HepG2 (cell line): ENCODE data around the gene CDK10. TPM values are rescaled to one million over a fixed set of nuclear protein-coding genes. Genes with fewer than 3 reads are reported as not detected.

Experiments used
- CC2D1A ChIP-seq: sonication (generic); formaldehyde crosslinking; IDR thresholded peaks from 2 replicates; pipeline ENCODE4 v1.8.1; 2023; ENCODE audit warnings: mild to moderate bottlenecking, missing genetic modification reagents
- CSRNP1 ChIP-seq: sonication (generic); formaldehyde crosslinking; IDR thresholded peaks from 2 replicates; pipeline ENCODE4 v1.8.1; 2023; ENCODE audit warnings: mild to moderate bottlenecking, missing genetic modification reagents
- DMAP1 ChIP-seq: IDR thresholded peaks from 2 replicates; pipeline ENCODE4 v1.6.1; 2016
- DNMT3B ChIP-seq: conservative IDR thresholded peaks from 2 replicates; pipeline ENCODE4 v1.6.1; 2016; ENCODE audit warnings: missing biosample characterization, control low read depth
- FOXK2 ChIP-seq: fragments of 450-650 bp; IDR thresholded peaks from 2 replicates; pipeline ENCODE4 v1.6.1; 2016
- HOXA9 ChIP-seq: sonication (generic); formaldehyde crosslinking; IDR thresholded peaks from 2 replicates; pipeline ENCODE4 v1.8.1; 2022; ENCODE audit warnings: missing genetic modification reagents, mild to moderate bottlenecking, moderate library complexity, borderline replicate concordance
- MLX ChIP-seq: IDR thresholded peaks from 2 replicates; pipeline ENCODE4 v1.6.1; 2016
- SNAPC2 ChIP-seq: sonication (generic); formaldehyde crosslinking; IDR thresholded peaks from 2 replicates; pipeline ENCODE4 v1.8.1; 2022; ENCODE audit warnings: mild to moderate bottlenecking, missing genetic modification reagents
- SOX5 ChIP-seq: IDR thresholded peaks from 2 replicates; pipeline ENCODE4 v1.6.1; 2016; ENCODE audit warnings: borderline replicate concordance
- TAF15 ChIP-seq: fragments of 200-400 bp; formaldehyde crosslinking; IDR thresholded peaks from one replicate; pipeline ENCODE4 v1.6.1; 2018; ENCODE audit warnings: mild to moderate bottlenecking, low read depth, low read length; ENCODE audit not compliant: poor library complexity, severe bottlenecking
- TFDP2 ChIP-seq: sonication (generic); formaldehyde crosslinking; IDR thresholded peaks from 2 replicates; pipeline ENCODE4 v1.4.0; 2020; ENCODE audit warnings: missing genetic modification reagents
- TGIF2 ChIP-seq: IDR thresholded peaks from 2 replicates; pipeline ENCODE4 v1.6.1; 2016; ENCODE audit warnings: control low read depth, missing compliant biosample characterization
- U2AF1 ChIP-seq: fragments of 200-400 bp; formaldehyde crosslinking; optimal IDR thresholded peaks from 2 replicates; pipeline ENCODE3; 2017; ENCODE audit warnings: mild to moderate bottlenecking, low read depth, low read length
- ZBTB26 ChIP-seq: IDR thresholded peaks from 2 replicates; pipeline ENCODE4 v1.6.1; 2016; ENCODE audit warnings: missing compliant biosample characterization, missing genetic modification reagents, borderline replicate concordance
- ZC3H13 ChIP-seq: sonication (generic); formaldehyde crosslinking; IDR thresholded peaks from 2 replicates; pipeline ENCODE4 v1.8.1; 2023; ENCODE audit warnings: mild to moderate bottlenecking, missing genetic modification reagents, moderate library complexity
- ZC3H4 ChIP-seq: sonication (generic); formaldehyde crosslinking; IDR thresholded peaks from 2 replicates; pipeline ENCODE4 v1.4.0; 2020; ENCODE audit warnings: missing genetic modification reagents, borderline replicate concordance
- ZFP37 ChIP-seq: sonication (generic); formaldehyde crosslinking; IDR thresholded peaks from 2 replicates; pipeline ENCODE4 v1.4.0; 2020; ENCODE audit warnings: missing genetic modification reagents, borderline replicate concordance
- ZMAT5 ChIP-seq: sonication (generic); formaldehyde crosslinking; IDR thresholded peaks from 2 replicates; pipeline ENCODE4 v1.5.0; 2020; ENCODE audit warnings: mild to moderate bottlenecking, low read depth, missing genetic modification reagents, borderline replicate concordance
- ZNF292 ChIP-seq: sonication (generic); formaldehyde crosslinking; IDR thresholded peaks from 2 replicates; pipeline ENCODE4 v1.8.1; 2022; ENCODE audit warnings: mild to moderate bottlenecking, low read depth, missing genetic modification reagents, borderline replicate concordance
- ZNF563 ChIP-seq: sonication (generic); formaldehyde crosslinking; IDR thresholded peaks from 2 replicates; pipeline ENCODE4 v1.8.0; 2022; ENCODE audit warnings: mild to moderate bottlenecking, moderate library complexity, missing genetic modification reagents
- ZNF574 ChIP-seq: sonication (generic); formaldehyde crosslinking; IDR thresholded peaks from 2 replicates; pipeline ENCODE4 v1.4.0; 2020; ENCODE audit warnings: missing genetic modification reagents
- ZNF644 ChIP-seq: IDR thresholded peaks from 2 replicates; pipeline ENCODE4 v1.6.1; 2016; ENCODE audit warnings: low read depth
- ZNF816 ChIP-seq: sonication (generic); formaldehyde crosslinking; IDR thresholded peaks from 2 replicates; pipeline ENCODE4 v1.8.0; 2022; ENCODE audit warnings: missing genetic modification reagents, mild to moderate bottlenecking, borderline replicate concordance
- polyA plus RNA-seq, 8 experiments: library from polyadenylated mRNA; depleted of rRNA in 3 of 8; stranded (reverse) in 7 of 8; unstranded in 1 of 8; fragments of >200 nt; fragmentation: Illumina TruSeq in 4 of 8; extraction: Trizol in 4 of 8; gene quantifications; 2 replicates each; pipeline versions ENCODE4 v1.2.1 to v1.2.3, GENCODE V29; 2011 to 2016; ENCODE audit warnings: low read depth in 4 of 8, missing spikeins in 1 of 8, mixed read lengths in 1 of 8; ENCODE audit not compliant: insufficient read depth in 1 of 8
- total RNA-seq, 5 experiments: library from RNA; depleted of rRNA; stranded (reverse); fragments of >200 nt; fragmentation: Illumina TruSeq; extraction: Trizol; gene quantifications; 2 replicates each; pipeline ENCODE4 v1.2.3, GENCODE V29; 2016; ENCODE audit warnings: low read depth in 1 of 5

Gene CDK10
- total and polyA plus RNA-seq, 2 of the 13 experiments (the other 11 are each of a cell fraction or from before 2014, with no cell fraction given): 2.5 to 3.9 TPM

DNA sequence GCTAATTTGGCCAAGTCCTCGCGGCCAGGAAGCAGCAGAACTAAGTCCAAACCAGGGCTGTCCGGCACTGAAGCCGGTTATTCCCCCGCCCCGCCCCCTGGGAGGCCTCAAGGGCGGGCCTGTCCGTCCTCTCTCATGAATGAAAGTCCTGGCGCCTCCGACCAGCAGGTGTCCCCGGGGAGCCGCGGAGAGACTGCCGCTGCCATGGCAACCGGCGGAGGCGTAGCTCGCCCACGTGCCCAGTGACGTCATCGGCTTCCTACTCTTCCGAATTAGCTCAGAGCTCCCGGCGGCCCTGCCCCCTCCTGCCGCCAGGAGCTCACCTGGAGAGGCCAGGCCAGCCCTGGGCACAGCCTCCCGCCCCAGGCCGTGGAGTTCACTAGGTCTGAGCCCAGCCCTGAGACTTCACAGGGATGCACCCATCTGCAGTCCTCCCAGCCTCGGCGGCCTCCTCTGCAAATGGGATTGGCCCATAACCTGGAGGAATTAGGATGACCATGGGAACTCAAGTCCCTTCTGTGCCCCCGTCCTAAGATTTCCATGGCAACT, 13.7 kb downstream of the CDK10 start (continued):
- TF ChIP-seq ZBTB26 (no peak), ZNF574 (CRISPR knock-in tag) (no peak; the same call in 1 of the 2 replicates), FOXK2 (no peak), TAF15 (no peak), MLX (CRISPR knock-in tag) (peak; percentile 73), ZMAT5 (CRISPR knock-in tag) (no peak), CC2D1A (no peak), ZNF292 (CRISPR knock-in tag) (peak; percentile 36; the same call in 1 of the 2 replicates), SOX5 (CRISPR knock-in tag) (peak; percentile 62; the same call in 1 of the 2 replicates), CSRNP1 (CRISPR knock-in tag) (peak; percentile 71; the same call in 1 of the 2 replicates), TFDP2 (peak; percentile 63; the same call in 1 of the 2 replicates), ZC3H13 (CRISPR knock-in tag) (0 out of 2 replicates have a peak, but pooled peaks have one; percentile 22), DMAP1 (peak; percentile 40; the same call in 1 of the 2 replicates), TGIF2 (CRISPR knock-in tag) (peak; percentile 77; the same call in 1 of the 2 replicates), DNMT3B (CRISPR knock-in tag) (0 out of 2 replicates have a peak, but pooled peaks have one; percentile 47), ZC3H4 (CRISPR knock-in tag) (no peak), ZNF816 (no peak; the same call in 1 of the 2 replicates), HOXA9 (CRISPR knock-in tag) (no peak), ZNF644 (no peak), ZFP37 (peak; percentile 61; the same call in 1 of the 2 replicates), U2AF1 (peak; percentile 18), SNAPC2 (CRISPR knock-in tag) (no peak; the same call in 1 of the 2 replicates), ZNF563 (CRISPR knock-in tag) (no peak)
